HepG2 (cell line): ENCODE data around the gene BCL2L2. TPM values are rescaled to one million over a fixed set of nuclear protein-coding genes. Genes with fewer than 3 reads are reported as not detected.

Experiments used
- AGO2 ChIP-seq: fragments of 200-400 bp; formaldehyde crosslinking; optimal IDR thresholded peaks from 2 replicates; pipeline ENCODE3; 2017; ENCODE audit warnings: mild to moderate bottlenecking, low read depth, low read length, moderate library complexity
- ATAD3A ChIP-seq: sonication (generic); formaldehyde crosslinking; IDR thresholded peaks from 2 replicates; pipeline ENCODE4 v1.4.0; 2020; ENCODE audit warnings: missing genetic modification reagents
- CBX5 ChIP-seq: sonication (generic); formaldehyde crosslinking; IDR thresholded peaks from 2 replicates; pipeline ENCODE4 v1.4.0; 2020; ENCODE audit warnings: missing genetic modification reagents, borderline replicate concordance
- FLYWCH1 ChIP-seq: sonication (generic); formaldehyde crosslinking; IDR thresholded peaks from 2 replicates; pipeline ENCODE4 v1.8.1; 2023; ENCODE audit warnings: mild to moderate bottlenecking, missing genetic modification reagents
- KIAA2018 ChIP-seq: sonication (generic); formaldehyde crosslinking; IDR thresholded peaks from 2 replicates; pipeline ENCODE4 v1.5.0; 2020; ENCODE audit warnings: mild to moderate bottlenecking, missing genetic modification reagents, borderline replicate concordance
- MAZ ChIP-seq, 2 experiments: sonication (generic) in 1 of 2; formaldehyde crosslinking in 1 of 2; IDR thresholded peaks; 2 replicates each; pipeline versions ENCODE4 v1.5.0 to v1.6.1; 2012 to 2020; ENCODE audit warnings: low read depth in 2 of 2, mild to moderate bottlenecking in 2 of 2, borderline replicate concordance in 1 of 2, improper control_type of control experiment in 1 of 2, low read length in 1 of 2, missing genetic modification reagents in 1 of 2, moderate library complexity in 1 of 2
- MYNN ChIP-seq: sonication (generic); formaldehyde crosslinking; IDR thresholded peaks from 2 replicates; pipeline ENCODE4 v1.4.0; 2020; ENCODE audit warnings: mild to moderate bottlenecking, low read depth, missing genetic modification reagents
- RXRA ChIP-seq: sonication (generic); formaldehyde crosslinking; IDR thresholded peaks from 2 replicates; pipeline ENCODE4 v1.5.1; 2020; ENCODE audit warnings: missing genetic modification reagents
- TEAD3 ChIP-seq: optimal IDR thresholded peaks from 2 replicates; pipeline ENCODE3; 2016; ENCODE audit warnings: borderline replicate concordance
- YY1 ChIP-seq: IDR thresholded peaks from 2 replicates; pipeline ENCODE4 v1.6.1; 2011; ENCODE audit warnings: low read length, low read depth, moderate library complexity, mild to moderate bottlenecking; ENCODE audit not compliant: insufficient read depth, insufficient replicate concordance
- ZNF451 ChIP-seq: sonication (generic); formaldehyde crosslinking; IDR thresholded peaks from 2 replicates; pipeline ENCODE4 v1.5.0; 2020; ENCODE audit warnings: mild to moderate bottlenecking, missing genetic modification reagents
- ZNF550 ChIP-seq: sonication (generic); formaldehyde crosslinking; IDR thresholded peaks from 2 replicates; pipeline ENCODE4 v1.4.0; 2020; ENCODE audit warnings: mild to moderate bottlenecking, missing genetic modification reagents, borderline replicate concordance
- ZNF562 ChIP-seq: sonication (generic); formaldehyde crosslinking; IDR thresholded peaks from 2 replicates; pipeline ENCODE4 v1.8.0; 2022; ENCODE audit warnings: missing genetic modification reagents, borderline replicate concordance
- ZNF563 ChIP-seq: sonication (generic); formaldehyde crosslinking; IDR thresholded peaks from 2 replicates; pipeline ENCODE4 v1.8.0; 2022; ENCODE audit warnings: mild to moderate bottlenecking, moderate library complexity, missing genetic modification reagents
- ZNF564 ChIP-seq: sonication (generic); formaldehyde crosslinking; IDR thresholded peaks from 2 replicates; pipeline ENCODE4 v1.8.1; 2023; ENCODE audit warnings: mild to moderate bottlenecking, missing genetic modification reagents
- ZNF761 ChIP-seq: sonication (generic); formaldehyde crosslinking; conservative IDR thresholded peaks from 2 replicates; pipeline ENCODE4 v1.4.0; 2020; ENCODE audit warnings: mild to moderate bottlenecking, missing genetic modification reagents
- polyA plus RNA-seq, 8 experiments: library from polyadenylated mRNA; depleted of rRNA in 3 of 8; stranded (reverse) in 7 of 8; unstranded in 1 of 8; fragments of >200 nt; fragmentation: Illumina TruSeq in 4 of 8; extraction: Trizol in 4 of 8; gene quantifications; 2 replicates each; pipeline versions ENCODE4 v1.2.1 to v1.2.3, GENCODE V29; 2011 to 2016; ENCODE audit warnings: low read depth in 4 of 8, missing spikeins in 1 of 8, mixed read lengths in 1 of 8; ENCODE audit not compliant: insufficient read depth in 1 of 8
- total RNA-seq, 5 experiments: library from RNA; depleted of rRNA; stranded (reverse); fragments of >200 nt; fragmentation: Illumina TruSeq; extraction: Trizol; gene quantifications; 2 replicates each; pipeline ENCODE4 v1.2.3, GENCODE V29; 2016; ENCODE audit warnings: low read depth in 1 of 5
- TF ChIP-seq, protein P1 (sequence below): IDR thresholded peaks from 2 replicates; pipeline ENCODE4 v1.6.1; 2012; ENCODE audit warnings: low read depth, low read length, improper control_type of control experiment
- TF ChIP-seq, protein P2 (sequence below): fragments of 450-650 bp; IDR thresholded peaks from 2 replicates; pipeline ENCODE4 v1.6.1; 2016

Gene BCL2L2
- total and polyA plus RNA-seq, 2 of the 13 experiments (the other 11 are each of a cell fraction or from before 2014, with no cell fraction given): 28.1 to 49.8 TPM

DNA sequence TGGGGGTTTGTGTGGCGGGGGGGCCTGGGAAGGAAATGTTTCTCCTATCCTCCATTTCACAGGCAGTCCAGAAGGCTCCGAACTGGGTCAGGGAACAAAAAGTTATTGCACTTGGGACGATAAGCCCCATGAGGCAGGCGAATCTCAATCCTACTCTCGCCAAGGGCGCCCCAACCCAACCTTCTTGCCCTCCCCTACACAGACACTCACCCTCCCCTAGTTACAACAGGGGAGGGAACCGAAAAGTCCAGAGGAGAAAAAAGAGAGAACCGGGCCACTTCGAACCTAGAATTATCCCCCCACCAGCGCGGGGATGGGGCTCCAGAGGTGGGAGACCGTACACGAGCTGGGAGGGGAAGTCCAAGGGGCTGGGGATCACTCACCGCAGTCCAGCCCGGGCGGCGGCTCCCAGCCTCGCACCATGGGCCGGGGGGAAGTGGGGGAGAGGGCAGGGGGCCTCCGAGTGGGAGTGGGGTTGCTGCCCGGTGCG lies 21.1 kb upstream of the BCL2L2 start (continued):
- no peak for TF ChIP-seq KIAA2018 (CRISPR knock-in tag)
- TF ChIP-seq ZNF562 (CRISPR knock-in tag): no peak
- no peak; the same call in 1 of the 2 replicates for TF ChIP-seq MYNN (CRISPR knock-in tag)
- TF ChIP-seq ZNF564 (CRISPR knock-in tag): no peak; the same call in 1 of the 2 replicates
- no peak for TF ChIP-seq ATAD3A (CRISPR knock-in tag)
- no peak for TF ChIP-seq RXRA
- TF ChIP-seq YY1: no peak
- no peak for TF ChIP-seq ZNF451 (CRISPR knock-in tag)
- TF ChIP-seq, protein P1, sequence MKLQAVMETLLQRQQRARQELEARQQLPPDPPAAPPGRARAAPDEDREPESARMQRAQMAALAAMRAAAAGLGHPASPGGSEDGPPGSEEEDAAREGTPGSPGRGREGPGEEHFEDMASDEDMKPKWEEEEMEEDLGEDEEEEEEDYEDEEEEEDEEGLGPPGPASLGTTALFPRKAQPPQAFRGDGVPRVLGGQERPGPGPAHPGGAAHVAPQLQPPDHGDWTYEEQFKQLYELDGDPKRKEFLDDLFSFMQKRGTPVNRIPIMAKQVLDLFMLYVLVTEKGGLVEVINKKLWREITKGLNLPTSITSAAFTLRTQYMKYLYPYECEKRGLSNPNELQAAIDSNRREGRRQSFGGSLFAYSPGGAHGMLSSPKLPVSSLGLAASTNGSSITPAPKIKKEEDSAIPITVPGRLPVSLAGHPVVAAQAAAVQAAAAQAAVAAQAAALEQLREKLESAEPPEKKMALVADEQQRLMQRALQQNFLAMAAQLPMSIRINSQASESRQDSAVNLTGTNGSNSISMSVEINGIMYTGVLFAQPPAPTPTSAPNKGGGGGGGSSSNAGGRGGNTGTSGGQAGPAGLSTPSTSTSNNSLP: no peak
- TF ChIP-seq ZNF761: no peak
- no peak for TF ChIP-seq FLYWCH1 (CRISPR knock-in tag)
- TF ChIP-seq TEAD3 (CRISPR knock-in tag): peak; percentile 0
- 0 out of 2 replicates have a peak, but pooled peaks have one; percentile 85 for TF ChIP-seq ZNF550
- TF ChIP-seq AGO2: peak; percentile 73
- 0 out of 2 replicates have a peak, but pooled peaks have one; percentile 5 for TF ChIP-seq ZNF563 (CRISPR knock-in tag)
- TF ChIP-seq, protein P2, sequence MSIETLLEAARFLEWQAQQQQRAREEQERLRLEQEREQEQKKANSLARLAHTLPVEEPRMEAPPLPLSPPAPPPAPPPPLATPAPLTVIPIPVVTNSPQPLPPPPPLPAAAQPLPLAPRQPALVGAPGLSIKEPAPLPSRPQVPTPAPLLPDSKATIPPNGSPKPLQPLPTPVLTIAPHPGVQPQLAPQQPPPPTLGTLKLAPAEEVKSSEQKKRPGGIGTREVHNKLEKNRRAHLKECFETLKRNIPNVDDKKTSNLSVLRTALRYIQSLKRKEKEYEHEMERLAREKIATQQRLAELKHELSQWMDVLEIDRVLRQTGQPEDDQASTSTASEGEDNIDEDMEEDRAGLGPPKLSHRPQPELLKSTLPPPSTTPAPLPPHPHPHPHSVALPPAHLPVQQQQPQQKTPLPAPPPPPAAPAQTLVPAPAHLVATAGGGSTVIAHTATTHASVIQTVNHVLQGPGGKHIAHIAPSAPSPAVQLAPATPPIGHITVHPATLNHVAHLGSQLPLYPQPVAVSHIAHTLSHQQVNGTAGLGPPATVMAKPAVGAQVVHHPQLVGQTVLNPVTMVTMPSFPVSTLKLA: no peak
- TF ChIP-seq CBX5 (CRISPR knock-in tag): no peak
- no peak for TF ChIP-seq MAZ (IDR thresholded peaks at IDR 0.05; ENCODE audit: borderline replicate concordance, low read depth, low read length)
- no peak for TF ChIP-seq MAZ (CRISPR knock-in tag; IDR thresholded peaks at IDR 0.05; ENCODE audit: low read depth)
